ENCODE measurements around the gene HOMER1.

DNA sequence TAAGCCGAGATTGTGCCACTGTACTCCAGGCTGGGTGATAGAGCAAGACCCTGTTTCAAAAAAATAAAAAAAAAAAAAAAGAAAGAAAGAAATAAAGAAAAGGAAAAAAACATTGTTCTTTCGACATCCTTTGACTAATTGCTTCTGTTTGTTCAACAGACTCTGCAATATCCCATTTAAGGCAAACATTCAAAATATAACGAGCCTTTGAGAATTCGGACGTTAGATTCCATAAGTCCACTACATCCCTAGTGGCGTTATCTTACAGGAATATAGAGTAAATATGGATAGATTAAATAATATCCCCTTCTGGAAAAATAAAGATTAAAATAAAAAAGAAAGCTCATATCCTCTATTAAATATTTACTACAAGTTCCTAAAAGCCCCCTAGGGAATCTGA, 27.0 kb upstream of the HOMER1 start:
- TF ChIP-seq, protein P1, sequence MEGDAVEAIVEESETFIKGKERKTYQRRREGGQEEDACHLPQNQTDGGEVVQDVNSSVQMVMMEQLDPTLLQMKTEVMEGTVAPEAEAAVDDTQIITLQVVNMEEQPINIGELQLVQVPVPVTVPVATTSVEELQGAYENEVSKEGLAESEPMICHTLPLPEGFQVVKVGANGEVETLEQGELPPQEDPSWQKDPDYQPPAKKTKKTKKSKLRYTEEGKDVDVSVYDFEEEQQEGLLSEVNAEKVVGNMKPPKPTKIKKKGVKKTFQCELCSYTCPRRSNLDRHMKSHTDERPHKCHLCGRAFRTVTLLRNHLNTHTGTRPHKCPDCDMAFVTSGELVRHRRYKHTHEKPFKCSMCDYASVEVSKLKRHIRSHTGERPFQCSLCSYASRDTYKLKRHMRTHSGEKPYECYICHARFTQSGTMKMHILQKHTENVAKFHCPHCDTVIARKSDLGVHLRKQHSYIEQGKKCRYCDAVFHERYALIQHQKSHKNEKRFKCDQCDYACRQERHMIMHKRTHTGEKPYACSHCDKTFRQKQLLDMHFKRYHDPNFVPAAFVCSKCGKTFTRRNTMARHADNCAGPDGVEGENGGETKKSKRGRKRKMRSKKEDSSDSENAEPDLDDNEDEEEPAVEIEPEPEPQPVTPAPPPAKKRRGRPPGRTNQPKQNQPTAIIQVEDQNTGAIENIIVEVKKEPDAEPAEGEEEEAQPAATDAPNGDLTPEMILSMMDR (IDR thresholded peaks at IDR 0.05; ENCODE audit: low read depth, low read length) = no peak
- no peak for TF ChIP-seq MYC (IDR thresholded peaks at IDR 0.05; ENCODE audit: low read depth, low read length)
